GM12801 (cell line): ENCODE data around the gene OTUD3.

Experiments
- TF ChIP-seq, protein P1 (sequence below): IDR thresholded peaks from one replicate; pipeline ENCODE4 v1.5.1; 2011; ENCODE audit warnings: control low read depth; ENCODE audit not compliant: insufficient read length; ENCODE audit errors: extremely low read depth

Gene OTUD3

DNA sequence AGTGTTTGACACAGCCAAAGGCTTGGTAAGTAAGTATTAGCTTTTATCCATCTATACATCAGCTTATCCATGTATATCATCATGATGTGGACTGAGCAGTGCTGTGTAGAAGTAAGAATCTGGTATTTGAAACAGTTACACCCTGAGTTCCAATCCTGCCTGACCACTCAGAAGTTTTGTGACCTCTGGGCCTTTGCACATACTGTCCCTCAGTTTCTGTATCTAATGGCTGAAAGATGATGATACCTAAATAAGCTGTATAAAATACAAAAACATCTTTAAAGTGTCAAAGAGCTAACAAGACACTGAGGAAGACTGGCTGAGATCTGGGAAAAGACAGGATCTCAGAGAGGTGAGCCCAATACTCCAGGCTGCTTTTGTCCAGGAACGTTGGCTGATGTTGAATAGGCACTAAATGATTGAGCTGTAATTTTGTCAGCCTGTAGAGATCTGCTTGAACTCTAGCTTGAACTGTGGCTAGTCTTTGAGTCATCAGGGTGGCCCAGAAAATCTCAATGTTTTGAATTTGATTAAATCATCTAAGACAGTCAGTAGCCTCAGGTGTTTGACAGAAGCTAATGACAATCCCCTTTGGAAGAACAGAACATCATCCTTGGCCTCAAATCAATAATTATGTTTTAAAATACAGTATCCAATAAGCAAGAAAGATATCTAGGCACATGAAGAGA is 20.2 kb upstream of the OTUD3 start:
- TF ChIP-seq, protein P1, sequence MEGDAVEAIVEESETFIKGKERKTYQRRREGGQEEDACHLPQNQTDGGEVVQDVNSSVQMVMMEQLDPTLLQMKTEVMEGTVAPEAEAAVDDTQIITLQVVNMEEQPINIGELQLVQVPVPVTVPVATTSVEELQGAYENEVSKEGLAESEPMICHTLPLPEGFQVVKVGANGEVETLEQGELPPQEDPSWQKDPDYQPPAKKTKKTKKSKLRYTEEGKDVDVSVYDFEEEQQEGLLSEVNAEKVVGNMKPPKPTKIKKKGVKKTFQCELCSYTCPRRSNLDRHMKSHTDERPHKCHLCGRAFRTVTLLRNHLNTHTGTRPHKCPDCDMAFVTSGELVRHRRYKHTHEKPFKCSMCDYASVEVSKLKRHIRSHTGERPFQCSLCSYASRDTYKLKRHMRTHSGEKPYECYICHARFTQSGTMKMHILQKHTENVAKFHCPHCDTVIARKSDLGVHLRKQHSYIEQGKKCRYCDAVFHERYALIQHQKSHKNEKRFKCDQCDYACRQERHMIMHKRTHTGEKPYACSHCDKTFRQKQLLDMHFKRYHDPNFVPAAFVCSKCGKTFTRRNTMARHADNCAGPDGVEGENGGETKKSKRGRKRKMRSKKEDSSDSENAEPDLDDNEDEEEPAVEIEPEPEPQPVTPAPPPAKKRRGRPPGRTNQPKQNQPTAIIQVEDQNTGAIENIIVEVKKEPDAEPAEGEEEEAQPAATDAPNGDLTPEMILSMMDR = no peak

DNA sequence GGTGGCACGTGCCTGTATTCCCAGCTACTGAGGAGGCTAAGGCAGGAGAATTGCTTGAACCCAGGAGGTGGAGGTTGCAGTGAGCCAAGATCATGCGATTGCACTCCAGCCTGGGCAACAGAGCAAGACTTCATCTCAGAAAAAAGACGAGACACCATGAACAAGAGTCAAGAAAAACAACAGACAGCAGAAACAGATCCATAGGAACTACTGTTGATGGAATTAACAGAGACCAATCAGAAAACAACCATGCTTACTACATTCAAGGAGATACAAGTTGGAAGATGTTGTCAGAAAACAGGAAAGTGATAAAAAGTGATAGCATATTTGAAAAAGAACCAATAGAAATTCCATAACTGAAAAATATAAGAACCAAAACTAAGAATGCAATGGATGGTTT is 19.3 kb upstream of the OTUD3 start:
- TF ChIP-seq, protein P1 = no peak

DNA sequence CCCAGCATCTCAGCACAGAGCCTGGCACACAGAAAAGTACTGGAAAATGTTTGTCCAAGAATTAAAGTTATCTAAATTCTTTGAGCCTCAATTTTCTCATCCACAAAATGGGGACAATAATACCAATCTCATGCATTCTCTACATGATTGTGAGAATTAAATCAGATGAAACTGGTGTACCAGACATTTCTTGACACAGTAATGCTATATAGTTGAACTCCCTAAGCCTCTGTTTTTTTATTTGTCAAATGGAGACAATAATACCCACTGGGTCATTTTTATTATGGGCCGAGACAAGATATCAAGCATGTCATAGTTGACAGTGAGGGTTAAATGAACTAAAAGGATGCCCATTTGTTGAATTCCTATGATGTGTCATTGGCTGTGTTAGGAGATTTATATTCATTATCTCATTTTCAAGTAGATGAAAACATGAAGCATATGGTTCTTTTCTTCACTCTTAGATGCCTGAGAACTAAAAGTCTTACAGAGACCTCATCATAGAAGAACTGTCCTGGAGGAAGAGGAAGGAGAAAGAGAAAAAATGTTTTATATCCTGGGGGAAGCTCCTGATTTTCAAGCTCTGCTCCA is 17.5 kb upstream of the OTUD3 start:
- TF ChIP-seq, protein P1 = no peak

DNA sequence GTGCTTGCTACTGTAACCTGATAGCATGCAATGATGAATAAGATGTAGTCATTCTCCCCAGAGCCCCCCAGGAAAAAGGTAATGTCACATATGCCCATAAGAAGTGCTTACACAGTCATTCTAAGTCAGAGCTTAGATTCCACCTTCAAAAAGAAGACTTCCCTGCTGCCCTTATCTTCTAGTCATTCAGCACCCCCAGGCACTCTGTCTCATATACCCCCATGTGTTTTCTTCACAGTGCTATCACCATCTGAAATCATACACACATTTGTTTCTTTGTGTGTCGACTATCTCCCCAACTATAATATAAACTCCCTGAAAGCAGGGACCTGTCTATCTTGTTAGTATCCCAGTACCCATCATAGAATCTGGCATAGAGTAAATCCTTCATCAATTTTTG is 16.2 kb upstream of the OTUD3 start:
- TF ChIP-seq, protein P1 = no peak

DNA sequence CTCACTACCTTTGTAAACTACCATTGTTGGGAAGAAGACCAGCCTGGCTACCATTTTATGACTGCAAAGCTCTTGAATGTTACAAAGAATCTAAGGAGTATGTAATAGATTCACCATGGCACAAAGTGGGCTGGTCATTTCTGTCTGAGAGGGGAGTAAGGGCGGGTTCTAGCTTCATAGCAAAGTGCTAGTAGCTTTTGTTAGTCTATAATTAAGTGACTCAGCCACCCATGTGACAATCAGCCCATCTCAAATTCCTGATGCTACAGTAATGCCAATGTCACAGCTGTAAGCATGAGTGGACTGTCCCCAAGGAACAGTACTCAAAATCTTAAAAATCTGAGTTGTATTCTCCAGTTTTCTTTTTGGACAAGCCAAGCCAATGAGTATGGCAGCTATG is 15.4 kb upstream of the OTUD3 start:
- TF ChIP-seq, protein P1 = no peak

DNA sequence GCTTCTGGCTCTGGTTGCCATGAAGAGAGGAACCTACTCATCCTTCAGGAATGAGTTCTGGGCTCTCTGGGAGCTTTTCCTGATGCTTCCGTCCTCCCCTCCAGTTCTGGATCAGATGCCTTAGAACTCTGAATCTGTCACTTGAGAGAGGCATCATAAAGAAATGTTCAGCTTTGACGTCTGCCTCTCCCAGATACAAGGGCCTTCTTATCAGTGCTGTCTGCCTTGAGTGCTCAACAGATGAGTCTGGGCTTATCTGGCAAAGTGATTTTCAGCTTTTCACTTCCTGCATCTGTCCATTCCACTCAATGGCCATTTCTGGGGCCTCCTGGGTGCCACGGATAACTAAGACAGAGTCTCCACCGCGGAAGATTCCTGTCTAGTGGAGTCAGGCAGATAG is 12.3 kb upstream of the OTUD3 start:
- TF ChIP-seq, protein P1 = no peak

DNA sequence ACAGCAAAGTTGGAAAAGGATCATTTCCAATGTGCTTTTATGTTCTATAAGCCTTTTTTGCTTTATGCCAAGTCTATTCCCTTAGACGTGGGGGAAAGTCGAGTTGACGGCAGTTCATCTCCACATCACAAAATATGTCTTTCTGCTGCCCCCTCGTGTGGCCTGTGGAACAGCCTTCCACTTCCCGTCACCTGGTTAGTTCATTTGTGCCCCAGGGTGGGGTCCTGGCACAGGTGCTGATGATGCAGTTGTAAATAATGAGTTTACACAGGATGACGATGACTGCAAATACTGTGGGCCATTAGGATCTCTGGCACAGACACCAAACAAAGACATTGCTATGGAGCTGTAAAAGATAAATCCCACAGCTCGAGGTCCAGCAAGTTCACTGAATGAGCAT is 10.0 kb upstream of the OTUD3 start:
- TF ChIP-seq, protein P1 = no peak
